CD4-positive, alpha-beta T cell treated with Interleukin-12 subunit alpha and Interleukin-12 subunit beta, for 1 hour (primary cell): ENCODE measurements around the gene PXT1.
"Not testable (repeated sequence)": the region's sequence is repeated elsewhere in the genome, so short reads cannot be mapped to it uniquely, and the experiment has no call there.

Source experiments
- DNase-seq: peaks from one replicate; pipeline ENCODE4 v3.0.0-alpha.2; 2020

The PXT1 gene

GRCh38 chr6:36368421-36368820, 74.2 kb downstream of the PXT1 start:
- no peak for DNase-seq

GRCh38 chr6:36367743-36368142, 74.9 kb downstream of the PXT1 start:
- no peak for DNase-seq

- DNase-seq, result no peak
Measured at GRCh38 chr6:36364669-36365479, 77.8 kb downstream of the PXT1 start.

- DNase-seq, result not testable (repeated sequence)
Measured at GRCh38 chr6:36364061-36364635, 78.5 kb downstream of the PXT1 start.

- DNase-seq, result not testable (repeated sequence)
Measured at GRCh38 chr6:36363371-36363752, 79.3 kb downstream of the PXT1 start.

- no peak for DNase-seq
Measured at GRCh38 chr6:36362551-36363370, 79.9 kb downstream of the PXT1 start.

GRCh38 chr6:36361071-36361470, 81.6 kb downstream of the PXT1 start:
- DNase-seq, result no peak

GRCh38 chr6:36360241-36361054, 82.2 kb downstream of the PXT1 start:
- DNase-seq, result peak; percentile 75

GRCh38 chr6:36358226-36358915, 84.3 kb downstream of the PXT1 start:
- DNase-seq, result no peak

GRCh38 chr6:36357872-36358225, 84.8 kb downstream of the PXT1 start:
- no peak for DNase-seq

- no peak for DNase-seq
Measured at GRCh38 chr6:36355819-36356218, 86.8 kb downstream of the PXT1 start.

GRCh38 chr6:36353411-36353915, 89.2 kb downstream of the PXT1 start:
- no peak for DNase-seq

- DNase-seq, result no peak
Measured at GRCh38 chr6:36352477-36353157, 90.0 kb downstream of the PXT1 start.

GRCh38 chr6:36350681-36351571, 91.7 kb downstream of the PXT1 start:
- DNase-seq, result no peak

- no peak for DNase-seq
Measured at GRCh38 chr6:36350082-36350481, 92.6 kb downstream of the PXT1 start.

GRCh38 chr6:36349240-36349639, 93.4 kb downstream of the PXT1 start:
- DNase-seq, result no peak

- DNase-seq, result no peak
Measured at GRCh38 chr6:36347621-36348020, 95.0 kb downstream of the PXT1 start.

- DNase-seq, result no peak
Measured at GRCh38 chr6:36346486-36347273, 96.0 kb downstream of the PXT1 start.

- DNase-seq, result no peak
Measured at GRCh38 chr6:36345681-36346466, 96.8 kb downstream of the PXT1 start.
